Measurements from ENCODE around the gene RAPGEF3. TPM values are rescaled to one million over a fixed set of nuclear protein-coding genes. Genes with fewer than 3 reads are reported as not detected.

RAPGEF3 gene
- total and polyA plus RNA-seq, 9 of the 15 experiments (the other 6 are each of a cell fraction or from before 2014, with no cell fraction given) = 0.03 to 0.78 (median 0.37) TPM; not detected in 1

- TF ChIP-seq FIP1L1 (IDR thresholded peaks at IDR 0.05; ENCODE audit: low read depth, low read length, poor library complexity, severe bottlenecking) (no peak), EGR1 (conservative IDR thresholded peaks at IDR 0.05) (no peak), MAFF (IDR thresholded peaks at IDR 0.05; ENCODE audit: low read length) (no peak), ZSCAN32 (CRISPR knock-in tag; IDR thresholded peaks at IDR 0.05) (no peak), GABPA (tag; conservative IDR thresholded peaks at IDR 0.05; ENCODE audit: low read depth) (no peak), CTCFL (IDR thresholded peaks at IDR 0.05; ENCODE audit: borderline replicate concordance, insufficient read depth, low read depth, low read length, poor library complexity, severe bottlenecking) (no peak), OTX1 (CRISPR knock-in tag; IDR thresholded peaks at IDR 0.05) (no peak), ZKSCAN8 (CRISPR knock-in tag; IDR thresholded peaks at IDR 0.05) (no peak), YY1 (IDR thresholded peaks at IDR 0.05; ENCODE audit: borderline replicate concordance in 1 of 3, control insufficient read depth in 1 of 3, extremely low read depth in 1 of 3, insufficient read depth in 3 of 3, insufficient read length in 1 of 3, insufficient replicate concordance in 2 of 3, low read depth in 1 of 3, low read length in 2 of 3) (no peak), SMC3 (conservative IDR thresholded peaks at IDR 0.05; ENCODE audit: insufficient read depth, low read depth, low read length) (no peak), POLR2AphosphoS5 (IDR thresholded peaks at IDR 0.05; ENCODE audit: control insufficient read depth, insufficient read depth, low read depth, low read length) (peak; percentile 88), RAD51 (IDR thresholded peaks at IDR 0.05; ENCODE audit: borderline replicate concordance, low read depth) (no peak), ZC3H8 (IDR thresholded peaks at IDR 0.05) (no peak), HNRNPLL (IDR thresholded peaks at IDR 0.05; ENCODE audit: low read depth, low read length, poor library complexity, severe bottlenecking) (no peak), POLR2G (IDR thresholded peaks at IDR 0.05; ENCODE audit: low read depth, low read length) (peak; percentile 59), SNAPC5 (CRISPR knock-in tag; IDR thresholded peaks at IDR 0.05) (no peak)
- TF ChIP-seq, protein P1, sequence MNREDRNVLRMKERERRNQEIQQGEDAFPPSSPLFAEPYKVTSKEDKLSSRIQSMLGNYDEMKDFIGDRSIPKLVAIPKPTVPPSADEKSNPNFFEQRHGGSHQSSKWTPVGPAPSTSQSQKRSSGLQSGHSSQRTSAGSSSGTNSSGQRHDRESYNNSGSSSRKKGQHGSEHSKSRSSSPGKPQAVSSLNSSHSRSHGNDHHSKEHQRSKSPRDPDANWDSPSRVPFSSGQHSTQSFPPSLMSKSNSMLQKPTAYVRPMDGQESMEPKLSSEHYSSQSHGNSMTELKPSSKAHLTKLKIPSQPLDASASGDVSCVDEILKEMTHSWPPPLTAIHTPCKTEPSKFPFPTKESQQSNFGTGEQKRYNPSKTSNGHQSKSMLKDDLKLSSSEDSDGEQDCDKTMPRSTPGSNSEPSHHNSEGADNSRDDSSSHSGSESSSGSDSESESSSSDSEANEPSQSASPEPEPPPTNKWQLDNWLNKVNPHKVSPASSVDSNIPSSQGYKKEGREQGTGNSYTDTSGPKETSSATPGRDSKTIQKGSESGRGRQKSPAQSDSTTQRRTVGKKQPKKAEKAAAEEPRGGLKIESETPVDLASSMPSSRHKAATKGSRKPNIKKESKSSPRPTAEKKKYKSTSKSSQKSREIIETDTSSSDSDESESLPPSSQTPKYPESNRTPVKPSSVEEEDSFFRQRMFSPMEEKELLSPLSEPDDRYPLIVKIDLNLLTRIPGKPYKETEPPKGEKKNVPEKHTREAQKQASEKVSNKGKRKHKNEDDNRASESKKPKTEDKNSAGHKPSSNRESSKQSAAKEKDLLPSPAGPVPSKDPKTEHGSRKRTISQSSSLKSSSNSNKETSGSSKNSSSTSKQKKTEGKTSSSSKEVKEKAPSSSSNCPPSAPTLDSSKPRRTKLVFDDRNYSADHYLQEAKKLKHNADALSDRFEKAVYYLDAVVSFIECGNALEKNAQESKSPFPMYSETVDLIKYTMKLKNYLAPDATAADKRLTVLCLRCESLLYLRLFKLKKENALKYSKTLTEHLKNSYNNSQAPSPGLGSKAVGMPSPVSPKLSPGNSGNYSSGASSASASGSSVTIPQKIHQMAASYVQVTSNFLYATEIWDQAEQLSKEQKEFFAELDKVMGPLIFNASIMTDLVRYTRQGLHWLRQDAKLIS (CRISPR knock-in tag; IDR thresholded peaks at IDR 0.05) = no peak
- TF ChIP-seq, protein P2, sequence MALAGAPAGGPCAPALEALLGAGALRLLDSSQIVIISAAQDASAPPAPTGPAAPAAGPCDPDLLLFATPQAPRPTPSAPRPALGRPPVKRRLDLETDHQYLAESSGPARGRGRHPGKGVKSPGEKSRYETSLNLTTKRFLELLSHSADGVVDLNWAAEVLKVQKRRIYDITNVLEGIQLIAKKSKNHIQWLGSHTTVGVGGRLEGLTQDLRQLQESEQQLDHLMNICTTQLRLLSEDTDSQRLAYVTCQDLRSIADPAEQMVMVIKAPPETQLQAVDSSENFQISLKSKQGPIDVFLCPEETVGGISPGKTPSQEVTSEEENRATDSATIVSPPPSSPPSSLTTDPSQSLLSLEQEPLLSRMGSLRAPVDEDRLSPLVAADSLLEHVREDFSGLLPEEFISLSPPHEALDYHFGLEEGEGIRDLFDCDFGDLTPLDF (CRISPR knock-in tag; IDR thresholded peaks at IDR 0.05) = no peak
- TF ChIP-seq, protein P3, sequence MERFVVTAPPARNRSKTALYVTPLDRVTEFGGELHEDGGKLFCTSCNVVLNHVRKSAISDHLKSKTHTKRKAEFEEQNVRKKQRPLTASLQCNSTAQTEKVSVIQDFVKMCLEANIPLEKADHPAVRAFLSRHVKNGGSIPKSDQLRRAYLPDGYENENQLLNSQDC (CRISPR knock-in tag; IDR thresholded peaks at IDR 0.05) = no peak
These were observed 19.3 kb upstream of the RAPGEF3 start (continued) for GRCh38 chr12:47777741-47778558.
